ENCODE measurements around the gene ACOXL. TPM values are rescaled to one million over a fixed set of nuclear protein-coding genes. Genes with fewer than 3 reads are reported as not detected.

Gene ACOXL
- total RNA-seq, 1 donor from 2014 or later: not detected

GRCh38 chr2:110906613-110907298 is 174.4 kb downstream of the ACOXL start:
- no peak for DNase-seq (ENCODE audit: low spot score)

DNA sequence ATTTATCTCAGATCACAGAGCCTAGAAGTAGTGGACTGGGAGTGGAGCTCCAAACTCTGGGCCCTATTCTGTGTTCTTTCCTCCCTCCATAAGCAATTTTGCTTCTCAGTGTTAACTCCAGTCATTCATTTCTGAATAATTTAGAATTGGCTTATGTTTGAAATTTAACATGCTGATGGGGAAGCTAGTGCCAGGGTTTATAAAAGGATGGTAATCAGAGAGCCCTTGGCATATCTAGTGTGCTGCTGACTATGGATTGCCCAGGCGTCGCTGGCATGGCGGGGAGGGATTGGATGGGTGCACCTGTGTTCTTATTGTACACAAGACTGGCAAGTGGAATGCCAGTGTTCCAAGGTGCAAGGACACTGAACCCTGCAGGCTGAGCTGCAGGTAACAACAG is 177.1 kb downstream of the ACOXL start:
- DNase-seq (ENCODE audit: low spot score): no peak

GRCh38 chr2:110910423-110910822 is 178.1 kb downstream of the ACOXL start:
- no peak for DNase-seq (ENCODE audit: low spot score)

- DNase-seq (ENCODE audit: low spot score): no peak
These were observed 187.4 kb downstream of the ACOXL start for GRCh38 chr2:110919738-110920137.

DNA sequence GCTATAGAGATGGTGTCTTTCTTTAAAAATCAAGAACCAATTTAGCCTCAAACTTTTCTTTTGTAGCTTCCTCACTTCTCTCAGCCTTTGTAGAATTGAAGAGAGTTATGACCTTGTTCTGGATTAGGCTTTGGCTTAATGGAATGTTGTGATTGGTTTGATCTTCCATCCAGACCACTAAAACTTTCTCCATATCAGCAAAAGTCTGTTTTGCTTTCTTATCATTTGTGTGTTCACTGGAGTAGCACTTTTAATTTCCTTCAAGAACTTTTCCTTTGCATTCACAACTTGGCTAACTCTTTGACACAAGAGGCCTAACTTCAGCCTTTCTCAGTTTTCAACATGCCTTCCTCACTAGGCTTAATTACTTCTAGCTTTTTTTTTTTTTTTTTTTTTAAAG is 193.1 kb downstream of the ACOXL start:
- DNase-seq (ENCODE audit: low spot score): no peak

GRCh38 chr2:110927526-110927925 is 195.2 kb downstream of the ACOXL start:
- DNase-seq (ENCODE audit: low spot score): no peak

- DNase-seq (ENCODE audit: low spot score): no peak
These were observed 197.2 kb downstream of the ACOXL start for GRCh38 chr2:110929528-110929927.

DNA sequence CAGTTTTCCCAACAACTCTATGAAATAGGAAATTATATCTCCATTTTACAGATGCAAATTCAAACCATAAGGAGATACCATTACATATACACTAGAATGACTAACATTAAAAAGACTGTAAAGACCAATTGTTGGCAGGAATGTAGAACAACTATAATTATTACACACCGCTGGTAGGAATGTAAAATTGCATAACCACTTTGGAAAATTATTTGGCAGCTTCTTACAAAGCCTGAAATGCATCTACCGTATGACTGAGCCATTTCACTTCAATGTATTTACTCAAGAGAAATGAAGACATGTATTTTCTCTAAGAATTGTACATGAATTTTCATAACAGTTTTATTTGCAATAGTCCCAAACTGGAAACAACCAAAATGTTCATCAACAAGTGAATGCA is 199.3 kb downstream of the ACOXL start:
- DNase-seq (ENCODE audit: low spot score): no peak

- no peak for DNase-seq (ENCODE audit: low spot score)
These were observed 201.0 kb downstream of the ACOXL start for GRCh38 chr2:110933420-110933819.

GRCh38 chr2:110934948-110935347 is 202.6 kb downstream of the ACOXL start:
- DNase-seq (ENCODE audit: low spot score): no peak

GRCh38 chr2:110940376-110940910 is 208.1 kb downstream of the ACOXL start:
- no peak for DNase-seq (ENCODE audit: low spot score)

- DNase-seq (ENCODE audit: low spot score): no peak
These were observed 208.9 kb downstream of the ACOXL start for GRCh38 chr2:110941226-110941625.

DNA sequence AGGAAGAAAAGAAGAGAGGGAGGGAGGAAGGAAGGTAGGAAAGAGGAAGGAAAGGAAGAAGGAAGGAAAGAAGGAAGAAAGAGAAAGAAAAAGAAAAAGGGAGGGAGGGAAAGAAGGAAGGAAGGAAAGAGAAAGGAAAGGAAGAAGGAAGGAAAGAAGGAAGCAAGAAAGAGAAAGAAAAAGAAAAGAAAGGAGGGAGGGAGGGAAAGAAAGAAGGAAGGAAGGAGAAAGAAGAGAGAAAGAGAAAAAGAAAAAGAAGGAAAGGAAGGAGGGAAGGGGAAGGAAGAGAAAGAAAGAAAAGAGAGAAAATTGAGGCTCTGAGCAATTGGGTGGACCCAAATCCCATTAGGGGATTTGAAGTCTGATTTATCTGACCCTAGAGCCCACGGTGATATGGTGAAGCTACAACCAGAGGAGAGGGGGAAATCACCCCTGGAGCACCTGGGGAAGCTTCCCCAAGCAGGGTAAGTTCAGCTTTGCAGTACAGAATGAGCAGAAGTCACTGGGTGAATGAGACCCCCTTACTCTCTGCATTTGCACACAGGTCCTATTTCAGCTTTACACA is 210.8 kb downstream of the ACOXL start:
- DNase-seq (ENCODE audit: low spot score): no peak

GRCh38 chr2:110946902-110947301 is 214.5 kb downstream of the ACOXL start:
- no peak for DNase-seq (ENCODE audit: low spot score)

- no peak for DNase-seq (ENCODE audit: low spot score)
These were observed 215.8 kb downstream of the ACOXL start for GRCh38 chr2:110948027-110948674.

GRCh38 chr2:110950281-110950680 is 217.9 kb downstream of the ACOXL start:
- DNase-seq (ENCODE audit: low spot score): no peak

- DNase-seq (ENCODE audit: low spot score): no peak
These were observed 222.7 kb downstream of the ACOXL start for GRCh38 chr2:110955045-110955444.

- DNase-seq (ENCODE audit: low spot score): no peak
These were observed 223.2 kb downstream of the ACOXL start for GRCh38 chr2:110955556-110955955.

DNA sequence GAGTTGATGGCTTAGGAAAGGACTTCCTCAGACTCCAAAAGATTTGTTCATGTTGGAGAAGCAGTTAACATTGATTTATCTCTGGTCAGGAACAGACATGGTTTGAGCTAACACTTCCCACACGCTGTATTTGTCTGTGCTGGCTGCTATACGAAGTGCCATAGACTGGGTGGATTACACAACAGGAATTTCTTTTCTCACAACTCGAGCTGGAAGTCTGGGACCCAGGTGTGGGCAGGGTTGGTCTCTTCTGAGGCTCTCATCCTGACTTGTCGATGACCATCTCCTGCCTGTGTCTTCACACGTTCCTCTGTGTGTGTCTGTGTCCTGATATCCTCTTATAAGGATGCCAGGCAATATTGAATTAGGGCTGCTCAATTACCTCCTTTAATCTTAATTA is 224.9 kb downstream of the ACOXL start:
- DNase-seq (ENCODE audit: low spot score): no peak

DNA sequence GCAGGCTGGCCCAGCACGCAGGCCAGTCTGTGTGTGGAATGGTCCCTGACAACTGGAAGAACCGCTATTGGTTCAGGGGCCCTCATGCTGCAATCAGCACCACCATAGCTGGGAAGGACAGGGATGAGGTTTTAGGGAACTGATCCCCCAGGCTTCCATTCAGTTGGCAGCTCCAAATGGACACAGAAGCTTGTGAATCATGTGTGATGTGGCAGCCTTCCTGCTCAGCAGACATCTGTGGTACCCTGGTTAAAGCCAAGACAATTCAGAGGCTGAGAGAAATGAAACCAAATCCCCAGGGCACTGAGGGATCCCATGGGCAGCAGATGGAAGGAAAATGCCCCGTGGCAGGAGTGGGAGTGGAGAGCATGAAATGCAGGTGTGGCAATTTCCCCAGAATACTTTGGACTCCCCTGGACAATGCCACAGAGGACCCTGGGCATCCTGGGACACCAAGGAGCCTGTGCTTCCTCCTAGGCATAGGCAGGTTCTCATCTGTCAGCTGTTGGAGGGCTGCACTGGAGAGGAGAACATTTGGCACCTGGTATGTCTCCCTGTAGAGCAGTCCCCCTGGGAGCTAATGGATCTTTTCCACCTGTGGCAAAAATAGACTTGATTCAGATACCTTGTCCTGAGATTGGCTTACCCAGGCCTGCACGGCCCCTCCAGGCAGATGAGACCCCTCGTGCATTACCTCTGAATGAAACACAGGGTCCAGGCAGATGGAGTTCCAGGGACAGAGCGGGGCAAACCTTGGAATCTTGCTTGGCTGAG is 226.2 kb downstream of the ACOXL start:
- DNase-seq (ENCODE audit: low spot score): no peak

DNA sequence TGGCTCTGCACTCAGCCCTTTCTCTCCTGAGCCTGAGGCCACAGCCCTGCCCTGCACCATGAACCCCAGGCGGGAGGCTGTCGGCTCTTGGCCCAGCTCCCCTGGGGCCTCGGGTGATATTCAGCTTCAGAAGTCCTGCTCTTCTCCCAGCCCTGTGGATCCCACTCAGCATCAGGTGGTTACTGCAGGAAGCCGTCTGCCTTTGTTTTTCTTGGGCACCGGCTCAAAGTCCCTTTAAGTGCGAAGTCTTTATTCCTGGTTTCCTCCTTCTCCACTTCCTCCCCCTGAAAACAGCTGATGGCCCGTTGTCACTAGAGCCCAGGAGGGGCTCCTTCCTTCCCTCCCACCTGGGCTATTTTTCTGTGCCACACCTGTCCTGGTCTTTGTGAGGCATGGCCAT is 226.8 kb downstream of the ACOXL start:
- DNase-seq (ENCODE audit: low spot score): no peak

- DNase-seq (ENCODE audit: low spot score): no peak
These were observed 227.9 kb downstream of the ACOXL start for GRCh38 chr2:110960281-110960680.

Measured in mesenteric fat pad (tissue), 1 donor.